Urinary bladder (tissue), 4 donors: Measurements from ENCODE around the gene PPFIBP2. TPM values are rescaled to one million over a fixed set of nuclear protein-coding genes. Genes with fewer than 3 reads are reported as not detected.
A peak's percentile ranks its signal among the peaks of the same experiment; 100 is the strongest.

Experiments
- DNase-seq: peaks from one replicate; pipeline ENCODE4 v3.0.0-alpha.2; 2015; ENCODE audit errors: extremely low spot score
- H3K27ac ChIP-seq: one replicate; pipeline ENCODE4 v1.5.1; 2013; ENCODE audit warnings: low read depth, mild to moderate bottlenecking, moderate library complexity
- H3K36me3 ChIP-seq: one replicate; pipeline ENCODE4 v1.6.1; 2013; ENCODE audit warnings: mild to moderate bottlenecking, moderate library complexity; ENCODE audit not compliant: insufficient read depth
- H3K4me1 ChIP-seq: one replicate; pipeline ENCODE4 v1.6.1; 2013; ENCODE audit warnings: mild to moderate bottlenecking, moderate library complexity; ENCODE audit not compliant: insufficient read depth
- H3K4me3 ChIP-seq: one replicate; pipeline ENCODE4 v1.5.1; 2013; ENCODE audit warnings: low read depth, low read length
- WGBS: extraction: QIAGEN DNeasy Blood & Tissue Kit; methylation state at CpG from one replicate; pipeline ENCODE4 v1.1.7; 2013; 5-methylcytosine and 5-hydroxymethylcytosine counted together
- polyA plus RNA-seq: library from polyadenylated mRNA; stranded (reverse); fragments of 200-250 nt; gene quantifications from one replicate; pipeline ENCODE4 v1.2.3, GENCODE V29; 2013
- total RNA-seq: library from RNA; depleted of rRNA; stranded (reverse); fragments of >200 nt; gene quantifications from one replicate; pipeline ENCODE4 v1.2.3, GENCODE V29; 2014
- donor health status: healthy with polysubstance abuse.
- donor health status: healthy.

Gene PPFIBP2
- total and polyA plus RNA-seq, 2 donors, result 11.9 to 56.8 TPM

DNA sequence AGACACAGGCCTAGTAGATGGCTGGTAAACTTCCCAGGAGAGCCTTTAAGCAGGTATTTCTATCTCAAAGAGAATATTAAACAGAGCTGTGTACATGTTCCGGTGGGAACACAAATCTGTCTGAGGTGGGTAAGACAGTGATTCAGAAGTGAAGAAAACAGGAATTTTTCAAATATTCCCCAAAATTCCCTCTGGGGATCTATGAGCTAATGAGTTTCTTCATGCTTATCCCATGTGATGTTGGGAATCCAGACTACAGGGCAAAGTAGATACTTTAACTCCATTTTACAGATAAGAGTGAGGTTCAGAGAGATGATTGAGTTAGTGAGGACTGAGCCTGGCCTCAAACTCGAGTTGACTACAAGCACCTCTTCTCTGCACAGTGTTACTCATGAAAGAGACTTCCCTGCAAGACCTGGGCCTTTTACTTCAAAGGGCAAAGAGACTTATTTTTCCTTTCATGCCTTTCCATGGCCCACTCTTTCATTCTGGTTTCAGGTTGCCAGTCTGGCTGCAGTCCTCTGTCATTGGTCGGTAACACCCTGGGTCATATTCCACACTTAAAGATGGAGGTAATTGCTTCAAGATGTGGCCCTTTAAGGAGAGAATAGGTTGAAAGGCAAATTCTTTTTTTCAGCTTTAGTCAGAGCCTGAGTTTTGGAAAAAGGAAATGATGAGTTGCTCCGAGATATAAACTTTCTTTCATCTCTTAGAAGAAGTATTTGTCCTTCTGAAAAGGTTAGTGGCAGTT is 89.4 kb downstream of the PPFIBP2 start:
- no peak overlapping the region for H3K27ac ChIP-seq

DNA sequence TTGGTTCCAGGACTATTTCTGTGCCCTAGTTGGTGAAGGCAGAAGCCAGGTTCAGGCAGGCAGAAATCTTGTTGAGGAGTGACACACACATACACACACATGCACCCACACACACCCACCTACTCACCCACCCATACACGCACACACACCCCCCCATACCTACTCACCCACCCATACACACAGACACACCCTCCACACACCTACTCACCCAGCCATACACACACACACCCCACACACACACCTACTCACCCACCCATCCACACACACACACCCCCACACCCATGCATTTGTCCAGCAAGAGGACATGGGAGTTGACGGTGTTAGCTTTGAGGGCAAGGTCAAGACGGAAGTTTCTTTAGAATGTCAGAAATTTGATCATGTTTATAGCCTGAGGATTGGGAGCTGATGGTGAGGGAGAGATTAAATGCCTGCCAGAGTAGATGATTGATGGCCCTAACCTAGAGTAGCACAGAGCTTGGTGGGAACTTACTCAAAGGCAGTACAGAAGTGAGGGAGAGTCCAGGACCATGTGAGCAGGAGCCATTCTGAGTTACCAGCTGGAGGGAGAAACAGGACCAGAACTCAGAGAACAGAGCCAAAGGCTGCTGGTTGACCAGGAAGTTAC is 90.6 kb downstream of the PPFIBP2 start:
- DNase-seq, result no peak
- peak overlapping the region; percentile 14 for H3K27ac ChIP-seq
- WGBS, result 82% methylated on average over 3 of the region's 3 CpGs
- no peaks in the 10 kb centered on the region for H3K4me1 ChIP-seq
- no peak overlapping the region for H3K4me3 ChIP-seq
- H3K36me3 ChIP-seq, result no peaks in the 10 kb centered on the region

More for the DNA sequence above, 89.4 kb downstream of the PPFIBP2 start:
- DNase-seq, result no peak
- 77% methylated on average over 4 of the region's 4 CpGs for WGBS
- no peaks in the 10 kb centered on the region for H3K36me3 ChIP-seq
- no peaks in the 10 kb centered on the region for H3K4me1 ChIP-seq
- H3K4me3 ChIP-seq, result no peak overlapping the region

DNA sequence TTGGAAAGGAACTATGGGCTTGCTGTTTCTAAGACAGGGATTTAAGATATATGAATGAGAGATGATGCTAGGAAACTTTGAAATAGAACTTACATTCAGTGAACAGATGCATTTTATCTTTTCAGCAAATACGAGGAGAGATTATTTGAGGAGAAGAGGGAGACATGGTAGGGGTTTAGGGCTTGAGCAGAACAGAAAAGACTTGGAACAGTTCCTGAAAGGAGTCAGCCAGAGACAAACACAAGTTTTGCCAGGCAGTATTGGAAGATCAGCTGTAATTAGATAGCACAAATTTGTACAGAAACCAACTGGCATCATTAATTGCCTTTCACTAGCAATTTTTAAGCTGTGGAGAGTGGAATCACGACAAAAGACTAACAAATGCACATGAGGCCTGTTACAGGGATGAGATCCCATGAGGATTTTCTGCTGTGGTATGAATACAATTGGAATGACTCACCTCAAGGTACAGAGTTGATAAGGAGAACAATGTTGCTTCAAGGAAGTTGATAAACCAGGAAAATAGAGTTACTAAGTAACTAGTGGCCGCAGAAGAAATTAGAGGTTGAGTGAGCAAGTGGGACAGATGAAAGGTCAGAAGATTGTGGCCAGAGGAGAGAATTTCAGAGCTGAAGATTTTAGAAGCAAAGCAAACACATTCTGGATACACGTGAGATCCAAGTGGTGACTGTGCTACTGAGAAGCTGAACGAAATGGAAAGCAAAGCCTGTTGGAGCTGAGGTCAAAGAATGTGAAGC is 91.6 kb downstream of the PPFIBP2 start:
- DNase-seq, result no peak
- WGBS, result 41% methylated on average over 5 of the region's 5 CpGs
- Histone ChIP-seq H3K4me3 (no peak overlapping the region), H3K27ac (peak overlapping the region; percentile 2), H3K4me1 (no peaks in the 10 kb centered on the region), H3K36me3 (no peaks in the 10 kb centered on the region)

DNA sequence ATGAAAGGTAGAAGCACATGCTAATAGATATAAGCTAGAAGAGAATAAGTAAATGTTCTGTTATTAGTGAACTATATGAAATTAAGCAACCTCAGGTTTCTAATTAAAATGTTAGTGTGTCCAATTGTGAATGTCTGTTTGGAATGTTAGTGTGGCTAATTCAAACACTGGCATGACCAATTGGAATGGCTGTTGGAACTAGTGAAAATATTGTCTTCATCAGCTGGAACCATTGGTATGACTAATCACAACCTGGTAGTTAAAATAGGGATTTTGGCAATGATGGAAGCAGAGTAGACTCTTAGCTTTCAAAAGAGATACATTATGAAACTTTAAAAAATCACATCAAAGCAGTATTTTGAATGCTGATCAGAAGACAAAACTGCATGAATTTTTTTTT is 92.7 kb downstream of the PPFIBP2 start:
- Histone ChIP-seq H3K4me3 (no peak overlapping the region), H3K27ac (no peak overlapping the region), H3K4me1 (no peaks in the 10 kb centered on the region), H3K36me3 (no peaks in the 10 kb centered on the region)
- DNase-seq, result no peak

DNA sequence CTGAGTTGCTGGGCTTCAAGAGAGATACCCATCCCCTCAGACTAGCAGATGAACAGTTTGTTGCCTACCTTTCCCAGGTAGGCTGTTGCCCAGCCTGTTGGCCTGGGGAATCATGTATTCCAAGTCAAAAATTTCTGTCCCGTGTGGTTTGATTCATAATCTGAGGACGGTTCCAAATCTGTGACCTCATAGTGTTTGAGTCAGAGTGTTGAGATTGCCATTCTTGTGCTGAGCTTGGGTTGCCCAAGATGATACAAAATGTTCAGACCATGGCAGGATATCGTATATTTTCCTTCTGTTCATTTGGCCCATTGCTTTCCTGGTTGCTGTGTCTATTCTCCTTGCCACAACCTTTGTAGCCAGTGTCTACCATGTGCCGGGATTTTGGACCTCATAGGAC is 95.2 kb downstream of the PPFIBP2 start:
- H3K4me1 ChIP-seq, result peaks cover 2% of the 10 kb centered on the region
- H3K36me3 ChIP-seq, result no peaks in the 10 kb centered on the region
- no peak overlapping the region for H3K4me3 ChIP-seq
- no peak overlapping the region for H3K27ac ChIP-seq
- 88% methylated on average over 4 of the region's 4 CpGs for WGBS
- no peak for DNase-seq

DNA sequence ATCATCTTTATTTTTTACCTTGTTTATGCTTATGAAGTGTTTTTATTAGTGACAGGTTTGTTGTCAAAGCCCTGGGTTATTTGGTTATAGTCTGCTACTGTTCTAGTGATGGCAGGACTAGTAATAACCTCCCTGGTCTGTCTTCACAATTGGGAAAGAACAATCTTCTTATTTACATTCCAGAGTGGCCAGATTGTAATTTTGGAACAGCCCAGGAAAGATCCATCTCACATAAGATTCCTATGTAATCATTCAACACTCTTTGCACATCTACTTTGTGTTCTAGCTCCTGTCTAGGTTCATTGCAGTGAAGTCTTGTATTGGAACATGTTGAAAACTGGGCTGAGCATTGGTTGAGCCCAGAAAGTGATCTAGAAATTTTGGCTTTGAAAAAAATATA is 95.7 kb downstream of the PPFIBP2 start:
- H3K4me1 ChIP-seq, result peaks cover 2% of the 10 kb centered on the region
- no peak for DNase-seq
- no peak overlapping the region for H3K4me3 ChIP-seq
- H3K36me3 ChIP-seq, result no peaks in the 10 kb centered on the region
- no peak overlapping the region for H3K27ac ChIP-seq

DNA sequence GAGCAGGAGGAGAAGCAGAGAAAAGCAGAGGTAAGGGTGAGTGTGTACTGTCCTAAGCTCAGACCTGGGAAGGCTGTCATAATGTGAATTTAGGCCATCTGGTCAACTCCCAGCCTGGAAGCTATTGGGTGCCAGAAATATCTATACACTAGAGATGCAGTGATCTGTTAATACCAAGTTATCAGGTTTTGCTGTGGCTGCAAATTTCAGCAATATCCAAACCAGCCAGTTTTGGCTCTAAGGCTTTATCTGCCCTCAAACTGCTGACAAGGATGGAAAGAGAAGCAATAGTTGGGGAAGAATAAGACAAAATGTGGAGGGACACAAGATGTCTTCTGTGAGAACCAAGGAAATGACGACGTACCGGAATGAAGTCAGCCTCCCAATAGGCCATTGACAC is 96.6 kb downstream of the PPFIBP2 start:
- Histone ChIP-seq H3K36me3 (no peaks in the 10 kb centered on the region), H3K4me3 (no peak overlapping the region), H3K4me1 (peaks cover 2% of the 10 kb centered on the region), H3K27ac (no peak overlapping the region)
- no peak for DNase-seq
- 93% methylated on average over 3 of the region's 3 CpGs for WGBS

DNA sequence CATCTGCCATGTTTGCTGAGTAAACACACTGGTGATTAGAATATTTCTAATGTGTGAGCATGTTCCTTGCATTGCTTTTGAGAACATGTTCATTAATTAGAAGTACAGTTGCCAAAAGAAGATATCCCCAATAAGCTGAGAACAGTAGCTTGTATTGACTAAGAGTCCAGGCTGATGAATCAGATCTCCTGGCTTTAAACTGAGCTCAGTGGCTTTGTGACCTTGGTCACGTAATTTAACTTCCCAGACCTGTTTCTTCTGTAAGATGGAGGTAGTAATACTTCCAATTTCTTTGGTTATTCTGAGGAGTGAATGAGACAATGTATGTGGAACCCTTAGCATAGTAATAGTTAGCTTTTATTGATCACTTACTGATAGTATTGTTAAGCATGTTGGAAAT is 97.6 kb downstream of the PPFIBP2 start:
- no peak for DNase-seq
- H3K27ac ChIP-seq, result no peak overlapping the region
- WGBS, result 85% methylated on average over 1 of the region's 1 CpG
- H3K4me3 ChIP-seq, result no peak overlapping the region
- no peaks in the 10 kb centered on the region for H3K36me3 ChIP-seq
- H3K4me1 ChIP-seq, result peaks cover 2% of the 10 kb centered on the region

DNA sequence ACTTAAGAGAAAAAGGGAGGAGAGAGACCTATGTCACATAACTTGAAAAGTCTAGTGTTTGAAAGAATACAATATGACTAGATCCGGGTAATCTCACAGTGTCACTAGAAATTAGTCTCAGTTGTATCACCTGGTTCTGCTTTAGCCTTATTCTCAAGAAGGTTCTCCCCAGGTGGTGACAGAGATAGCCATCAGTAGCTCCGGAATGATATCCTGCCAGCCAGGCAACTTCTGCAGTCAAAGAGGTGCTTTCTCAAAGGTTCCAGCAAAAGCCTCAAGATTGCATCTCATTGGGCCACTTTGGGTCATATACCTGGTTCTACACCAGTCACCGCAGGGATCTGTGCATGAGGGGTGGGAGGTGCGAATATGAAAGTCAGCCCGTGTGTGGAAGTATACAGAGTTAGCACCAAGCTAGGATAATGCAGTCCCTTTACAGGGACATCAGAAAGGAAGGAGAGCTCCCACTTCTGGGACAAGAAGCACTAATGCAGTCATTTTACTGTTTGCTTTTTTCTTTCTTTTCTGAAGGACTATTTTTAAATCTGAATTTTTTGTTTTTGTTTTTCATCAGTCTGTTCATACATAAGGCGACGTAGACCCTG is 98.4 kb downstream of the PPFIBP2 start:
- Histone ChIP-seq H3K36me3 (no peaks in the 10 kb centered on the region), H3K4me3 (no peak overlapping the region), H3K4me1 (peaks cover 2% of the 10 kb centered on the region), H3K27ac (no peak overlapping the region)
- no peak for DNase-seq
- 67% methylated on average over 7 of the region's 7 CpGs for WGBS

DNA sequence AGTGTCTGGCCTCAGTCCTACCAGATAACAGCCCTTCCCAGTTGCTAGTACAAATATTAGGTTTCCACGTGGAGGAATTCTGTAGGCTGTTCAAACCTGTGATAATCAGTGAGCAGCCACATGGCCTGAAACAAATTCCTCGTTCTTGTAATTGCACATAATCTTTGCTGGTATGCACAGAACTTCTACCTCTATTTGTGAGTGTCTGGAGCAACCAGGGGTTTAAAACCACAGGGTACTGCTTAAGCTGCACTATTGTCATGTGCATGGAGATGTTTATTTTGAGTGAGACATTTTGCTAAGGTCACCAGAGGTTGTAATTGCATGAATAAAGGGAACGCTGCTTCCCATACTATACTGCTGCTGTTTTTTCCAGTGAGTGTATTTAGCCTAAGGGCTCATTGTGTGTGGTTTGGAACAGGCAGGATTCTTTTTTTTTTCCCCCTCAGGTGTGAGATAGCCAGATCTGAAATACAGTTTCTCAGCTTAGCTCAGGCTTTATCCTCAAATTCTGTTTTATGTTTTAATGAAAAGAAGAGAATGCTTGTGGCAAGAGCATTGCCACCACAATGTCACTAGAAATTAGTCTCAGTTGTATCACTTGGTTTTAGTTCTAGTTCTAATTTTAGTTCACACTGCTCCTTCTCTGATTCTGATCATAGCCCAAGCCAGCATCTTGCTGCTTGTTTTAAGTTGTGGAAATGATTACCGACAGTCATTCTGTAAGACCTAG is 99.0 kb downstream of the PPFIBP2 start:
- no peak for DNase-seq
- Histone ChIP-seq H3K36me3 (no peaks in the 10 kb centered on the region), H3K4me1 (peaks cover 2% of the 10 kb centered on the region), H3K4me3 (no peak overlapping the region), H3K27ac (no peak overlapping the region)
- WGBS, result 40% methylated on average over 4 of the region's 4 CpGs

DNA sequence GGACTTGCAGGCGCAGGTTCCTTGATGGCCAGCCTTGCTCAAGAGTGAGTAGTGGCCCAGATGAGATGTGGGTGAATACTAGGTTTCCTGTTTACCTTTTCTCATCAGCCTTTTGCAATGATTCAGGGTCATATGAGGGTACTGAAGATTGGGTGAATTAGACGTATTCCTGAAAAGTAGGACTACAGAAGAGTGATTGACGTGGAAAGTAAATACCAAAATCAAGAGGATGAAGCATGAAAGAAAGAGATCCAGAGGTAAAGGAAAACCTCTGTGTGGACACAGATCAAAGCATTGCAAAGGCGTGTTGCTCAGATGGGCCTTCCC is 99.6 kb downstream of the PPFIBP2 start:
- no peak overlapping the region for H3K4me3 ChIP-seq
- no peak for DNase-seq
- no peak overlapping the region for H3K27ac ChIP-seq
- WGBS, result 90% methylated on average over 4 of the region's 4 CpGs
- H3K4me1 ChIP-seq, result peaks cover 2% of the 10 kb centered on the region
- H3K36me3 ChIP-seq, result no peaks in the 10 kb centered on the region

DNA sequence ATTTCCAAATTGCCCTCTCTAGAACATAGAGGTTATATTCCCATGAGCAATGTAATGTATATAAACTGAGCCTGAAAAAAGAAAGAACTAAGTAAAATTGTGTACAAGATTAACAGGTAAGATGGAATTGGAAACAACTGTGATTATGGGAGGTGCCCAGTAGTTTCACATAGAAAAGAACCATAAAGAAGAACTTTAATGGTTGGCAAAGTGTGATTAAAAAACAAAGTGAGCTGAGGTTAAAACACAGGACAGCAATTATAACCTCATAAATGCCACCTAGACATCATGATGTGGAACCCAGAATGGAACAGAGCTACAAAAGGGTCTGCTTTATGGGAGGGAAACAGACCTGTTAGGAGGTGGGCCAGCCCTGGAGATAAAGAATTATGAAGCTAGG is 100.9 kb downstream of the PPFIBP2 start:
- peaks cover 2% of the 10 kb centered on the region for H3K4me1 ChIP-seq
- no peak overlapping the region for H3K27ac ChIP-seq
- H3K4me3 ChIP-seq, result no peak overlapping the region
- no peaks in the 10 kb centered on the region for H3K36me3 ChIP-seq
- no peak for DNase-seq

DNA sequence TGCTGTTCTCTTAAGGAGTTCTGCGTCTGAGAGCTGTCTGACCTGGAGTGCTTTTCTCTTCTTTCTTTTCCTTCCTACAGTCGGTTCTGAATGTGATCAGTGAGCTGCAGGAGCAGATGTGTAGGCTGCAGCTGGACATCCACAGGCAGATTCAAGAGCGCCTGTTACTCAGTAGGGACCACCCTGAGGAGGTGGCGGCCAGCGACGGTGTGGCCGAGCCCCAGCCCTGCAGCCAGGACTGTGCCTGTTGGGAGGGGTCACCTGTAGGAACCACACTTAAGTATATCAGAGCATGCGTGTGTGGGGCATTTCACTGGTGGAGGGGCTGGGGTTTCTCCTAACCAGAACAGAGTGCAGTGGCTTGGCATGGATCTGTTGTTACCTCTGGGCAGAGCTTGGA is 103.2 kb downstream of the PPFIBP2 start:
- peaks cover 2% of the 10 kb centered on the region for H3K4me1 ChIP-seq
- H3K27ac ChIP-seq, result no peak overlapping the region
- no peak for DNase-seq
- no peak overlapping the region for H3K4me3 ChIP-seq
- 93% methylated on average over 8 of the region's 8 CpGs for WGBS
- no peaks in the 10 kb centered on the region for H3K36me3 ChIP-seq
